Right atrium auricular region (tissue), 2 donors: ENCODE data around the gene TMEM259. TPM values are rescaled to one million over a fixed set of nuclear protein-coding genes. Genes with fewer than 3 reads are reported as not detected.
"Not testable (repeated sequence)": the region's sequence is repeated elsewhere in the genome, so short reads cannot be mapped to it uniquely, and the experiment has no call there.

Experiments
- DNase-seq: peaks from one replicate; pipeline ENCODE4 v3.0.0-alpha.2; 2019; ENCODE audit warnings: low spot score
- H3K27ac ChIP-seq, 2 donors: fragments of 200-600 bp; sonication (generic); 1 replicate in 1 of 2; 2 replicates in 1 of 2; pipeline ENCODE4 v1.5.1; 2016 to 2019
- H3K27me3 ChIP-seq, 2 donors: fragments of 200-600 bp; sonication (generic); one replicate each; pipeline versions ENCODE4 v1.5.1 to v1.6.0; 2017 to 2019
- H3K36me3 ChIP-seq: fragments of 200-600 bp; sonication (generic); one replicate; pipeline ENCODE4 v1.5.1; 2016
- H3K4me1 ChIP-seq, 2 donors: fragments of 200-600 bp; sonication (generic); one replicate each; pipeline versions ENCODE4 v1.5.1 to v1.6.0; 2017 to 2019
- H3K4me3 ChIP-seq, 2 donors: fragments of 200-600 bp; sonication (generic); 1 replicate in 1 of 2; 2 replicates in 1 of 2; pipeline ENCODE4 v1.5.1; 2017 to 2019; ENCODE audit warnings: mild to moderate bottlenecking in 1 of 2, moderate library complexity in 1 of 2
- H3K9me3 ChIP-seq, 2 donors: fragments of 200-600 bp; sonication (generic); one replicate each; pipeline ENCODE4 v1.5.1; 2019
- total RNA-seq, 2 donors: library from RNA; depleted of rRNA; stranded (reverse); fragments of >200 nt; gene quantifications; one replicate each; pipeline ENCODE4 v1.1.0, GENCODE V29; 2016
- TF ChIP-seq, protein P1 (sequence below), 2 donors: fragments of 200-600 bp; sonication (generic); IDR thresholded peaks; one replicate each; pipeline ENCODE4 v1.5.1; 2019; ENCODE audit warnings: antibody characterized with exemption in 2 of 2

TMEM259 gene
- total RNA-seq, 2 donors from 2014 or later: 129 to 170 TPM

DNA sequence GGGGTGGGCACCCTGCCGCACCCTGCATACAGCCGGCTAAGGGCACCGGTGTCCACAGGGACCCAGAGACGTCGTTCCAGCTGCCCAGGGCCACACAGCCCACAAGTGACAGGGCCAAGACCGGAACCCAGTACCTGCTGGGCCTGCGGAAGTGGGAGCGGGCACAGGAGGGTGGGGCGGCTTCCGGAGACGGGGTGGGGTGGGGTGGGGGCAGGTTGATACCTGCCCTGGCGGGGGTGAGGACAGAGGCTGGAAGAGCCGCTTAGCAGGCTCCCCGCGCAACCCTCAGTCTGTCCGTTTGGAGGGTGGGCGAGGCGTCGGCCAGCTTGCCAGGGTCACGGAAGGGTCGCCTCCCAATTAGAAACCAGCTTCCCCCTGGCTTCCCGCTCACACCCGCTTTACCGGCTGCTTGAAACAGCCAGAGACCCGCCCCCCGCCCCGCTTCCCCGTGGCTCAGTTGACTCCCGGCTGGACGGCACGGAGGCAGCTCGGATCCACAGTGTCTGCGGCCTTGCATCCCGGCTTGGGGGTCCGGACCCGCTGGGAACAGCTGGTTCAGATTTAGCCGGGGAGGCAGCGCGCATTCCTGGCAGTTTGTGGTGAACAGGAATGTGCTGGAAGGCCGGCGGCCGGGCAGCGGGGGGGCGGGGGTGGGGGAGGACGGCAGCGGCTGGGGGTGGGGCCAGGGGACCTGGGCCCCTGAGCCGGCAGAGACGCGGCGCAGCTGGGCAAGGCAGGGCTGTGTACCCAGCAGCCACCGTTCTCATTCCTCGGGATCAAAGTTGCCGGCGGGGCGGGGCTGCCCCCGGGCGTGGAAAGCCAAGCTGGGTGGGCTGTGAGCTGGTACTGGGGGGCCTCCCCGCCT lies 7.4 kb upstream of the TMEM259 start:
- TF ChIP-seq, protein P1, sequence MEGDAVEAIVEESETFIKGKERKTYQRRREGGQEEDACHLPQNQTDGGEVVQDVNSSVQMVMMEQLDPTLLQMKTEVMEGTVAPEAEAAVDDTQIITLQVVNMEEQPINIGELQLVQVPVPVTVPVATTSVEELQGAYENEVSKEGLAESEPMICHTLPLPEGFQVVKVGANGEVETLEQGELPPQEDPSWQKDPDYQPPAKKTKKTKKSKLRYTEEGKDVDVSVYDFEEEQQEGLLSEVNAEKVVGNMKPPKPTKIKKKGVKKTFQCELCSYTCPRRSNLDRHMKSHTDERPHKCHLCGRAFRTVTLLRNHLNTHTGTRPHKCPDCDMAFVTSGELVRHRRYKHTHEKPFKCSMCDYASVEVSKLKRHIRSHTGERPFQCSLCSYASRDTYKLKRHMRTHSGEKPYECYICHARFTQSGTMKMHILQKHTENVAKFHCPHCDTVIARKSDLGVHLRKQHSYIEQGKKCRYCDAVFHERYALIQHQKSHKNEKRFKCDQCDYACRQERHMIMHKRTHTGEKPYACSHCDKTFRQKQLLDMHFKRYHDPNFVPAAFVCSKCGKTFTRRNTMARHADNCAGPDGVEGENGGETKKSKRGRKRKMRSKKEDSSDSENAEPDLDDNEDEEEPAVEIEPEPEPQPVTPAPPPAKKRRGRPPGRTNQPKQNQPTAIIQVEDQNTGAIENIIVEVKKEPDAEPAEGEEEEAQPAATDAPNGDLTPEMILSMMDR (IDR thresholded peaks at IDR 0.05): no peak
- Histone ChIP-seq H3K4me3 (peak overlapping the region; percentile 84 to 96), H3K27ac (peak overlapping the region; percentile 97 to 98), H3K36me3 (peaks cover 18% of the 10 kb centered on the region), H3K4me1 (peaks cover 0 to 41% of the 10 kb centered on the region in 2 donors), H3K27me3 (no peaks in the 10 kb centered on the region), H3K9me3 (no peaks in the 10 kb centered on the region)
- DNase-seq: no peak

DNA sequence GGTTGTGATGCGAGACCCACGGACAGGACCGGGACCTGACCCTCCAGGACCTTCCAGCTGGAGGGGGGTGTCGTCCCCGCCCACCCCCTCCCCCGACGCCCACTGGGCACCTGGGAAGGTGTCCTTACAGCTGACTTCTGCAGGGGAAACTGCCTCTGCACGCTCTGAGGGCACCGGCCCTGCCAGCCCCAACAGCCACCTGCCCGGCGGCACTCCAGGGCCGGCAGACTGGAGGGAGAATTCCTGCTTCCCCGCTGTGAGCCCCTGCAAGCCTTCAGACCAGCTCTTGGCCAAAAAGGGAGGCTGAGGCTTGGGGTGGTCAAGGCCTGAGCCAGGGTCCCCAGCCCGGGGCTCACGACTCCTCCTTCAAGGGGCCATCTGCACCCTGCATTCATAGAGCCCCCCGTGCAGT lies 6.7 kb upstream of the TMEM259 start:
- TF ChIP-seq, protein P1 (IDR thresholded peaks at IDR 0.05): no peak
- Histone ChIP-seq H3K4me1 (peaks cover 0 to 48% of the 10 kb centered on the region in 2 donors), H3K4me3 (peak overlapping the region; percentile 84 to 96), H3K36me3 (peaks cover 12% of the 10 kb centered on the region), H3K9me3 (no peaks in the 10 kb centered on the region), H3K27me3 (no peaks in the 10 kb centered on the region), H3K27ac (peak overlapping the region; percentile 97 to 98)
- DNase-seq: no peak

DNA sequence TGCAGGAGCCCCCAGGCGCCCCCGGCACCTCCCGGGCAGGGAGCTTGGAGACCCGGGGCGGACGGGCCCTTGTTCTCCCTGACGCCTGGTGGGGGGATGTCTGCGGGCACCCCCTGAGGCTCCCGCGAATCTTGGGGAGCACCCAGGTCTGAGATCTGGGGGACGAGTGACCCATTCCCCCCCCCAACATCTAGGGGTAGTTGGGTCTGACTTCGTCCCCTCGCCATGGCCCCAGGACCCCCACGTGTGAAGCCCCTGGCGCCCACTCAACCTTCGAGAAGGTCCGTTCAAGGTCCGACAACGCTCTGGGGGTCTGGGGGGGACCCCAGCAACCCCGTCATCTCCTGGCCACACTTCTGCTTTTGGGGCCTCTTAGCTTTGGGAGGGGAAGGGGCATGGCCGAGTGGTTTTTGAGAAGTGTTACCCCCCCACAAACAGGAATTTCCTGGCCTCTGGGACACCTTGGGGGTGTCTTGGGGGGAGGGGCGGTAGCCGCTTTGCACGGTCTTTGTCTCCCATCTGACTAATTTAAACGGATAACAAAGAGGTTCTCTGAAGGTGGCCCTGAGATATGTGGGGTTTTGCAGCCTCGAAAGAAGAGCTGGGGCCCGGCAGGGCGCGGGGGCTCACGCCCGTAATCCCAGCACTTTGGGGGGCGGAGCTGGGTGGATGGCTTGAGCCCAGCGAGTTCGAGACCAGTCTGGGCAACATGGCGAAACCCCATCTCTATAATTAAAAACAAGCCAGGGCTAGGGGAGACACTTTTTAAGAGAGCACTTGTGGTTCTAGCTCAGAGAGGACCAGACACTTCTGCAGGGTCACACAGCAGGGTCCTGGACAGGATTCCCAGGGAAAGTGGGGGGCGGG lies 6.1 kb upstream of the TMEM259 start:
- peaks cover 5% of the 10 kb centered on the region for H3K36me3 ChIP-seq
- TF ChIP-seq, protein P1 (IDR thresholded peaks at IDR 0.05): no peak
- H3K4me1 ChIP-seq: peaks cover 0 to 54% of the 10 kb centered on the region in 2 donors
- peak overlapping the region; percentile 84 to 96 for H3K4me3 ChIP-seq
- no peaks in the 10 kb centered on the region for H3K9me3 ChIP-seq
- H3K27me3 ChIP-seq: no peaks in the 10 kb centered on the region
- no peak for DNase-seq
- peak overlapping the region; percentile 97 to 98 for H3K27ac ChIP-seq

DNA sequence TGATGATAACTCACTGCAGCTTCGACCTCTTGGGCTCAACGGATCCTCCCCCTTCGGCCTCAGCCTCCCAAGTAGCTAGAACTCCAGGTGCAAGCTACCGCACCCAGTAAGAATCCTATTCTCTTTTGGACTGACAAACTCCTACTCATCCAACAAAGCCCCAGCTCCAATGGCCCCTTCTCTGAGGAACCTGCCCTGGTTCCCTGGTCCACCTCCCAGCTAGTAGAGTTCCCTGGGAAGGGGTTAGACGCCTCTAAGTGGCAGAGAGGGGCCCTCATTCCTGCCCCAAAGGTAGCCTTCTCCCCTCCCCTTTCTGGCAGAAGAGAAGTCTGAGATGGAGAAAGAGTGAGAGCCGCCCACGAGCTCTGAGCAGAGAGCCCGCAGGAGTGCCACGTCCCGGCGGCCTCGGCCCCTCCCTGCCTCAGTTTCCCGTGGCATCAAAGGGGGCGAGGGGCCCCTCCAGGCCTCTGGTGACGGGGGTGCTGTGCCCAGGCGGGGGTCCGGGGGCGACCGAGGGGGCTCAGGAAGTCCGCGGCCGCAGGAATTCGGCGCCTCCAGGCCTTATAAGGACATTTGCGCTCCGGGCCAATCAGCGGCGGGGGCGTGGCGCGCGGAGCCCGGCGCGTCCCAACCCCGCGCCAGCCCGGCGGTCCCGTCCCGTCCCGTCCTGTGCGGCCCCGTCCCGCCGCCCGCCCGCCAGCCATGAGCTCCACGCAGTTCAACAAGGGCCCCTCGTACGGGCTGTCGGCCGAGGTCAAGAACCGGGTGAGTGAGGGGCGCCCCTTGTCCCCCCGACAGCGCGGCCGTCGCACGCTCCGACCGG lies 5.2 kb upstream of the TMEM259 start, which contains the start of gene CNN2:
Gene CNN2 (plus strand): TSS at position 649 of the 823 bp plus-strand sequence. CDS start 54 bp downstream, at position 703.
- H3K9me3 ChIP-seq: no peaks in the 10 kb centered on the region
- TF ChIP-seq, protein P1 (IDR thresholded peaks at IDR 0.05): no peak
- H3K4me1 ChIP-seq: peaks cover 0 to 59% of the 10 kb centered on the region in 2 donors
- H3K36me3 ChIP-seq: no peaks in the 10 kb centered on the region
- H3K27ac ChIP-seq: peak within 1 kb of the TSS; percentile 97 to 98
- no peaks in the 10 kb centered on the region for H3K27me3 ChIP-seq
- H3K4me3 ChIP-seq: peak within 1 kb of the TSS; percentile 84 to 96
- peak; percentile 78 for DNase-seq

DNA sequence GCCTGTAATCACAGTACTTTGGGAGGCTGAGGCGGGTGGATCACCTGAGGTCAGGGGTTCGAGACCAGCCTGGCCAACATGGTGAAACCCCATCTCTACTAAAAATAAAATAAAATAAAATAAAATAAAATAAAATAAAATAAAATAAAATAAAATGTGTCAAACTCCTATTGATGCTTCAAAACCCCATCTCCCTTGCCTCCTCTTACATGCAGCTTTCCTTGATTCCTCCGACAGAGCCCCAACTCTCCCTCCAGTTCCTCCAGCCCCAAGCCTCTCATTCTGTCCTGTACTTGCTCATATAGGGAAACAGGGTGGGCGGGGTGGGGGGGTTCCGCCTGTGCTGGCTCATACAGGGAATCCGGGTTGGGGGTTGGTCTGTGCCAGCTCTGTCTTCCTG lies 4.2 kb upstream of the TMEM259 start:
- peaks cover 0 to 56% of the 10 kb centered on the region in 2 donors for H3K4me1 ChIP-seq
- not testable (repeated sequence) for H3K27me3 ChIP-seq, DNase-seq, H3K9me3 ChIP-seq, H3K4me3 ChIP-seq, H3K36me3 ChIP-seq, H3K27ac ChIP-seq

DNA sequence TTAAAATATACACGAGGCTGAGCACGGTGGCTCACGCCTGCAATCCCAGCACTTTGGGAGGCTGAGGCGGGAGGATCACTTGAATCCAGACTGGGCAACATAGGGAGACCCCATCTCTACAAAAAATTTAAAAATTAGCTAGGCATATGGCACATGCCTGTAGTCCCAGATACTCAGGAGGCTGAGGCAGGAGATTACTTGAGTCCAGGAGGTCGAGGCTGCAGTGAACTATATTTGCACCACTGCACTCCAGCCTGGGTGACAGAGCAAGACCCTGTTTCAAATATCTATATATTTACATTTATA lies 2.9 kb upstream of the TMEM259 start:
- not testable (repeated sequence) for H3K4me3 ChIP-seq, H3K36me3 ChIP-seq, H3K9me3 ChIP-seq, DNase-seq, H3K27me3 ChIP-seq, H3K27ac ChIP-seq
- H3K4me1 ChIP-seq: peaks cover 0 to 57% of the 10 kb centered on the region in 2 donors
